Endothelial cell of umbilical vein (primary cell): ENCODE results near the gene LRRC47. TPM values are rescaled to one million over a fixed set of nuclear protein-coding genes. Genes with fewer than 3 reads are reported as not detected.

Experiments
- BruUV-seq: library from RNA; stranded (reverse); fragments of 400-500 nt; replicated peaks from 2 replicates; lab custom pipeline; 2021; lab: Mats Ljungman, UMichigan
- CTCF ChIA-PET: fragments of 300-600, 350-600 bp; sonication (Branson Sonifier 250); formaldehyde crosslinking; loops from one replicate; lab custom pipeline; 2021; ENCODE audit warnings: antibody characterized with exemption, inconsistent platforms; lab: Charles Lee
- POLR2A ChIA-PET: fragments of 300-600, 350-600 bp; sonication (Branson Sonifier 250); formaldehyde crosslinking; loops from one replicate; lab custom pipeline; 2021; ENCODE audit warnings: antibody characterized with exemption, inconsistent platforms; lab: Charles Lee
- DNase-seq: peaks from one replicate; pipeline ENCODE4 v3.0.0-alpha.2; 2011; ENCODE audit warnings: low read depth, low spot score
- FAIRE-seq: peaks from 2 replicates; lab custom pipeline; 2011; peaks lifted over from hg19 to GRCh38; lab: Jason Lieb, UNC
- H2AFZ ChIP-seq: 2 replicates; pipeline ENCODE4 v1.6.0; 2012; ENCODE audit warnings: low read depth, low read length, control low read depth, inconsistent platforms
- H3K27ac ChIP-seq: 2 replicates; pipeline ENCODE4 v1.5.1; 2011; ENCODE audit warnings: low read depth, mild to moderate bottlenecking, control low read depth, low read length, moderate library complexity; ENCODE audit not compliant: insufficient read depth
- H3K27me3 ChIP-seq, 2 experiments: 2 replicates each; pipeline versions ENCODE4 v1.6.0 to v1.6.1; 2011; ENCODE audit warnings: low read length in 2 of 2, mixed read lengths in 1 of 2; ENCODE audit not compliant: control insufficient read depth in 2 of 2, insufficient read depth in 2 of 2
- H3K36me3 ChIP-seq, 2 experiments: 2 replicates in 1 of 2; 3 replicates in 1 of 2; pipeline ENCODE4 v1.5.1; 2011; ENCODE audit warnings: low read length in 2 of 2, mild to moderate bottlenecking in 1 of 2, moderate library complexity in 1 of 2; ENCODE audit not compliant: control insufficient read depth in 2 of 2, insufficient read depth in 2 of 2; ENCODE audit errors: extremely low read depth in 1 of 2
- H3K4me1 ChIP-seq: 3 replicates; pipeline ENCODE4 v1.5.1; 2011; ENCODE audit warnings: mild to moderate bottlenecking, low read length; ENCODE audit not compliant: control insufficient read depth, insufficient read depth; ENCODE audit errors: extremely low read depth
- H3K4me2 ChIP-seq: 2 replicates; pipeline ENCODE4 v1.6.1; 2011; ENCODE audit warnings: low read length, control low read depth, mixed read lengths; ENCODE audit not compliant: insufficient read depth
- H3K4me3 ChIP-seq, 3 experiments: fragments of 200-600 bp in 1 of 3; sonication (generic), shearing (Covaris generic) in 1 of 3; replicated peaks in 1 of 3; 2 replicates each; pipeline ENCODE4 v1.5.1; 2011 to 2016; ENCODE audit warnings: control low read depth in 3 of 3, low read length in 3 of 3, mild to moderate bottlenecking in 2 of 3, inconsistent platforms in 1 of 3, low read depth in 1 of 3, moderate library complexity in 1 of 3; ENCODE audit not compliant: insufficient read depth in 1 of 3
- H3K79me2 ChIP-seq: 2 replicates; pipeline ENCODE4 v1.6.0; 2012; ENCODE audit warnings: low read length, inconsistent platforms; ENCODE audit not compliant: control insufficient read depth, insufficient read depth
- H3K9ac ChIP-seq: replicated peaks from 2 replicates; pipeline ENCODE3; 2011; ENCODE audit warnings: low read length, control low read depth; ENCODE audit not compliant: insufficient read depth; ENCODE audit errors: extremely low read depth
- H3K9me1 ChIP-seq: replicated peaks from 3 replicates; pipeline ENCODE4 v1.6.0; 2011; ENCODE audit warnings: mild to moderate bottlenecking, low read length; ENCODE audit not compliant: control insufficient read depth, insufficient read depth; ENCODE audit errors: extremely low read depth
- H3K9me3 ChIP-seq: replicated peaks from 2 replicates; pipeline ENCODE4 v1.5.1; 2012; ENCODE audit warnings: low read length, inconsistent platforms; ENCODE audit not compliant: control insufficient read depth, insufficient read depth
- H4K20me1 ChIP-seq: replicated peaks from 2 replicates; pipeline ENCODE3; 2011; ENCODE audit warnings: mild to moderate bottlenecking, low read length; ENCODE audit not compliant: control insufficient read depth, insufficient read depth; ENCODE audit errors: extremely low read depth
- EZH2 ChIP-seq: IDR thresholded peaks from 2 replicates; pipeline ENCODE4 v1.6.1; 2012; ENCODE audit warnings: borderline replicate concordance, low read depth, mild to moderate bottlenecking, moderate library complexity, low read length, inconsistent platforms; ENCODE audit not compliant: severe bottlenecking
- FOS ChIP-seq: IDR thresholded peaks from 2 replicates; pipeline ENCODE4 v1.6.1; 2011; ENCODE audit warnings: mild to moderate bottlenecking, low read length, moderate library complexity, borderline replicate concordance; ENCODE audit not compliant: insufficient read depth
- GATA2 ChIP-seq: IDR thresholded peaks from 2 replicates; pipeline ENCODE4 v1.7.0; 2011; ENCODE audit warnings: low read depth, mild to moderate bottlenecking, moderate library complexity, mixed read lengths, low read length; ENCODE audit not compliant: insufficient read length, insufficient read depth
- JUN ChIP-seq: IDR thresholded peaks from 2 replicates; pipeline ENCODE4 v1.6.1; 2011; ENCODE audit warnings: borderline replicate concordance, low read depth; ENCODE audit not compliant: insufficient read length, insufficient read depth
- MYC ChIP-seq: IDR thresholded peaks from one replicate; pipeline ENCODE4 v1.6.1; 2011; ENCODE audit warnings: mild to moderate bottlenecking, low read depth, low read length
- POLR2A ChIP-seq: IDR thresholded peaks from 2 replicates; pipeline ENCODE4 v1.6.1; 2012; ENCODE audit warnings: low read depth, mild to moderate bottlenecking, control low read depth, low read length
- POLR2AphosphoS5 ChIP-seq: IDR thresholded peaks from 2 replicates; pipeline ENCODE4 v1.6.1; 2012; ENCODE audit warnings: low read depth, mild to moderate bottlenecking, control low read depth, low read length, moderate library complexity; ENCODE audit not compliant: insufficient read depth
- dilution Hi-C: fragments of 300-500 bp; cut with MboI; formaldehyde crosslinking; loops from one replicate; pipeline ENCODE4 v1.15.0; 2019; ENCODE audit warnings: low sequenced_read_pairs; ENCODE audit not compliant: extremely low pct_ligation_motif_present
- intact Hi-C: fragments of 100-400 bp; cut with micrococcal nuclease; formaldehyde crosslinking; loops from one replicate; pipeline ENCODE4 v1.10.0; 2022
- polyA plus RNA-seq, 4 experiments: library from polyadenylated mRNA; depleted of rRNA in 3 of 4; stranded (reverse) in 3 of 4; unstranded in 1 of 4; fragments of >200 nt; gene quantifications; 2 replicates each; pipeline versions ENCODE4 v1.2.1 to v1.2.3, GENCODE V29; 2011 to 2012; ENCODE audit warnings: missing spikeins in 1 of 4
- total RNA-seq: library from RNA; stranded (reverse); gene quantifications from 2 replicates; pipeline ENCODE4 v1.2.3, GENCODE V29; 2021
- TF ChIP-seq, protein P1 (sequence below), 2 donors: IDR thresholded peaks; 1 replicate in 1 of 2; 2 replicates in 1 of 2; pipeline ENCODE4 v1.5.1; 2011; ENCODE audit warnings: low read length in 2 of 2, mild to moderate bottlenecking in 2 of 2, moderate library complexity in 2 of 2, control low read depth in 1 of 2, inconsistent platforms in 1 of 2, low read depth in 1 of 2; ENCODE audit not compliant: insufficient read depth in 1 of 2; ENCODE audit errors: extremely low read depth in 1 of 2
- TF ChIP-seq, protein P2 (sequence below): IDR thresholded peaks from 2 replicates; pipeline ENCODE4 v1.6.1; 2011; ENCODE audit not compliant: insufficient read depth, insufficient read length

Gene LRRC47
- total and polyA plus RNA-seq, 2 donors (not counting 3 experiments of a cell fraction or from before 2014, with no cell fraction given) = 23.7 to 42.5 TPM

DNA sequence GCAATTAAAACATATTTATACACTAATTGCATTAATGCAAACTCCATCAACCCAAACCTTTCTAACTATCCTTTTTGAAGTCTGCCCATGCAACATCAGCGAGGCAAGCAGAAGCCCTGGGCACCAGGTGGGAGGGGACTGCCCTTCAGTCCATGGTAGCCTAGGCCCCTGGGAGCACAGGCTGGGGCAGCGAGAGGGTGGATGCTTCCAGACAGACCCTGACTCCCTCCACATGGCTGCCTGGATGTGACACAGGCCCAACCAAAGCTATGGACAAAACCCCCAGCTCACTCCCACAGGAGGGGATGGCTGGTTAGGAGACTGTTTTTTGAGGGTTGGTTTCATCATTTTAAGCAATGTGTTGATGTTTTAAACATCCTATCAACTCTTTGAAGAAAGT is 17.8 kb upstream of the LRRC47 start:
- ChIA-PET CTCF (no interaction called here), POLR2A (no interaction called here)
- intact Hi-C loops = no loop called here
- Histone ChIP-seq H3K9me1 (no peaks in the 10 kb centered on the region), H3K4me1 (no peaks in the 10 kb centered on the region), H3K4me2 (no peak overlapping the region), H3K9me3 (no peaks in the 10 kb centered on the region), H3K9ac (no peak overlapping the region), H3K27ac (no peak overlapping the region), H3K36me3 (peaks cover 0 to 3% of the 10 kb centered on the region in 2 experiments), H3K79me2 (no peaks in the 10 kb centered on the region), H3K4me3 (no peak overlapping the region), H4K20me1 (no peaks in the 10 kb centered on the region), H2AFZ (no peak overlapping the region), H3K27me3 (no peaks in the 10 kb centered on the region)
- no peak for TF ChIP-seq EZH2
- TF ChIP-seq FOS = no peak
- TF ChIP-seq MYC = no peak
- TF ChIP-seq, protein P1, sequence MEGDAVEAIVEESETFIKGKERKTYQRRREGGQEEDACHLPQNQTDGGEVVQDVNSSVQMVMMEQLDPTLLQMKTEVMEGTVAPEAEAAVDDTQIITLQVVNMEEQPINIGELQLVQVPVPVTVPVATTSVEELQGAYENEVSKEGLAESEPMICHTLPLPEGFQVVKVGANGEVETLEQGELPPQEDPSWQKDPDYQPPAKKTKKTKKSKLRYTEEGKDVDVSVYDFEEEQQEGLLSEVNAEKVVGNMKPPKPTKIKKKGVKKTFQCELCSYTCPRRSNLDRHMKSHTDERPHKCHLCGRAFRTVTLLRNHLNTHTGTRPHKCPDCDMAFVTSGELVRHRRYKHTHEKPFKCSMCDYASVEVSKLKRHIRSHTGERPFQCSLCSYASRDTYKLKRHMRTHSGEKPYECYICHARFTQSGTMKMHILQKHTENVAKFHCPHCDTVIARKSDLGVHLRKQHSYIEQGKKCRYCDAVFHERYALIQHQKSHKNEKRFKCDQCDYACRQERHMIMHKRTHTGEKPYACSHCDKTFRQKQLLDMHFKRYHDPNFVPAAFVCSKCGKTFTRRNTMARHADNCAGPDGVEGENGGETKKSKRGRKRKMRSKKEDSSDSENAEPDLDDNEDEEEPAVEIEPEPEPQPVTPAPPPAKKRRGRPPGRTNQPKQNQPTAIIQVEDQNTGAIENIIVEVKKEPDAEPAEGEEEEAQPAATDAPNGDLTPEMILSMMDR (IDR thresholded peaks at IDR 0.05; ENCODE audit: extremely low read depth in 1 of 2, insufficient read depth in 1 of 2, low read depth in 1 of 2, low read length in 2 of 2) = no peak
- no peak for TF ChIP-seq POLR2AphosphoS5
- TF ChIP-seq, protein P2, sequence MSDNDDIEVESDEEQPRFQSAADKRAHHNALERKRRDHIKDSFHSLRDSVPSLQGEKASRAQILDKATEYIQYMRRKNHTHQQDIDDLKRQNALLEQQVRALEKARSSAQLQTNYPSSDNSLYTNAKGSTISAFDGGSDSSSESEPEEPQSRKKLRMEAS = no peak
- no peak for TF ChIP-seq GATA2
- TF ChIP-seq JUN = no peak
- no peak for TF ChIP-seq POLR2A
- no peak for FAIRE-seq
- dilution Hi-C loops = no loop called here
- no peak for DNase-seq
- BruUV-seq = no TSS peak
